HEK293 (cell line): ENCODE measurements around the gene PPARD.

Experiments
- CTCF ChIA-PET: fragments of 350-600 bp; formaldehyde crosslinking; extraction: SDS; loops from one replicate; lab custom pipeline; 2021; ENCODE audit warnings: antibody characterized with exemption; lab: Yijun Ruan, JAX
- POLR2A ChIA-PET: fragments of 300-600 bp; formaldehyde crosslinking; extraction: SDS; loops from one replicate; lab custom pipeline; 2020; ENCODE audit warnings: antibody characterized with exemption, inconsistent platforms; lab: Yijun Ruan, JAX
- H3K27ac ChIP-seq: fragments of 200-500 bp; sonication (Bioruptor generic); 2 replicates; pipeline ENCODE4 v1.5.1; 2014; ENCODE audit warnings: low read depth, low read length, control low read depth, inconsistent platforms; ENCODE audit errors: extremely low read depth
- H3K36me3 ChIP-seq, 2 experiments: fragments of 200-500 bp in 1 of 2; sonication (Bioruptor generic) in 1 of 2; 1 replicate in 1 of 2; 2 replicates in 1 of 2; pipeline ENCODE4 v1.5.1; 2014 to 2017; ENCODE audit warnings: inconsistent platforms in 2 of 2, low read length in 2 of 2; ENCODE audit not compliant: control insufficient read depth in 2 of 2, insufficient read depth in 1 of 2
- H3K4me1 ChIP-seq: fragments of 200-500 bp; sonication (Bioruptor generic); 2 replicates; pipeline ENCODE4 v1.5.1; 2014; ENCODE audit warnings: mild to moderate bottlenecking, low read length, inconsistent platforms; ENCODE audit not compliant: control insufficient read depth, insufficient read depth
- H3K4me3 ChIP-seq: 2 replicates; pipeline ENCODE4 v1.5.1; 2011; ENCODE audit warnings: low read depth, mild to moderate bottlenecking, control low read depth, low read length, moderate library complexity
- H3K9me3 ChIP-seq: fragments of 200-500 bp; sonication (Bioruptor generic); 2 replicates; pipeline ENCODE4 v1.5.1; 2014; ENCODE audit warnings: low read depth, low read length, inconsistent platforms; ENCODE audit not compliant: control insufficient read depth, insufficient read depth
- HOXA7 ChIP-seq: sonication (generic); formaldehyde crosslinking; IDR thresholded peaks from 2 replicates; pipeline ENCODE4 v1.8.1; 2022; ENCODE audit warnings: missing genetic modification reagents, borderline replicate concordance
- REPIN1 ChIP-seq: fragments of 450-650 bp; formaldehyde crosslinking; IDR thresholded peaks from 2 replicates; pipeline ENCODE4 v1.5.1; 2017; ENCODE audit warnings: missing biosample characterization, missing genetic modification characterization, low read depth
- SALL2 ChIP-seq: fragments of 450-650 bp; formaldehyde crosslinking; IDR thresholded peaks from 2 replicates; pipeline ENCODE4 v1.5.0; 2017; ENCODE audit warnings: missing biosample characterization, mild to moderate bottlenecking, missing genetic modification characterization, borderline replicate concordance
- ZFHX2 ChIP-seq: fragments of 450-650 bp; formaldehyde crosslinking; conservative IDR thresholded peaks from 2 replicates; pipeline ENCODE4 v1.5.1; 2016; ENCODE audit warnings: missing biosample characterization, missing genetic modification characterization
- ZNF146 ChIP-seq: fragments of 450-650 bp; formaldehyde crosslinking; IDR thresholded peaks from 2 replicates; pipeline ENCODE4 v1.5.1; 2016; ENCODE audit warnings: missing biosample characterization, missing genetic modification characterization
- ZNF324 ChIP-seq: fragments of 450-650 bp; formaldehyde crosslinking; IDR thresholded peaks from 2 replicates; pipeline ENCODE4 v1.5.1; 2016; ENCODE audit warnings: missing biosample characterization, missing genetic modification characterization
- ZNF529 ChIP-seq: fragments of 450-650 bp; formaldehyde crosslinking; IDR thresholded peaks from 2 replicates; pipeline ENCODE4 v1.5.1; 2017; ENCODE audit warnings: missing genetic modification characterization, missing biosample characterization; ENCODE audit not compliant: insufficient replicate concordance
- ZNF544 ChIP-seq: fragments of 450-650 bp; formaldehyde crosslinking; IDR thresholded peaks from 2 replicates; pipeline ENCODE4 v1.5.0; 2017; ENCODE audit warnings: missing biosample characterization, missing genetic modification characterization
- ZNF549 ChIP-seq: fragments of 450-650 bp; IDR thresholded peaks from 2 replicates; pipeline ENCODE4 v1.5.1; 2018; ENCODE audit warnings: missing biosample characterization, missing genetic modification characterization, mild to moderate bottlenecking, inconsistent platforms, moderate library complexity
- ZNF555 ChIP-seq: fragments of 450-650 bp; formaldehyde crosslinking; conservative IDR thresholded peaks from 2 replicates; pipeline ENCODE4 v1.5.1; 2017; ENCODE audit warnings: missing biosample characterization, mild to moderate bottlenecking, missing genetic modification characterization, inconsistent platforms
- ZNF623 ChIP-seq: fragments of 450-650 bp; formaldehyde crosslinking; IDR thresholded peaks from 2 replicates; pipeline ENCODE4 v1.5.1; 2016; ENCODE audit warnings: missing biosample characterization, missing genetic modification characterization
- ZNF660 ChIP-seq: fragments of 450-650 bp; IDR thresholded peaks from 2 replicates; pipeline ENCODE4 v1.5.1; 2018; ENCODE audit warnings: missing biosample characterization, mild to moderate bottlenecking, missing genetic modification characterization
- ZNF701 ChIP-seq: fragments of 450-650 bp; formaldehyde crosslinking; IDR thresholded peaks from 2 replicates; pipeline ENCODE4 v1.5.1; 2016; ENCODE audit warnings: missing biosample characterization, missing genetic modification characterization
- ZNF707 ChIP-seq: fragments of 450-650 bp; formaldehyde crosslinking; IDR thresholded peaks from 2 replicates; pipeline ENCODE4 v1.5.1; 2016; ENCODE audit warnings: missing biosample characterization, missing genetic modification characterization
- ZNF777 ChIP-seq: fragments of 450-650 bp; formaldehyde crosslinking; IDR thresholded peaks from 2 replicates; pipeline ENCODE4 v1.5.1; 2017; ENCODE audit warnings: missing biosample characterization, missing genetic modification characterization, borderline replicate concordance
- ZSCAN16 ChIP-seq: fragments of 450-650 bp; formaldehyde crosslinking; IDR thresholded peaks from 2 replicates; pipeline ENCODE4 v1.5.1; 2016; ENCODE audit warnings: missing biosample characterization, missing genetic modification characterization
- ZSCAN23 ChIP-seq: fragments of 450-650 bp; formaldehyde crosslinking; IDR thresholded peaks from 2 replicates; pipeline ENCODE4 v1.5.1; 2016; ENCODE audit warnings: missing biosample characterization, missing genetic modification characterization
- TF ChIP-seq, protein P1 (sequence below): fragments of 450-650 bp; formaldehyde crosslinking; IDR thresholded peaks from 2 replicates; pipeline ENCODE4 v1.5.1; 2016; ENCODE audit warnings: missing biosample characterization, missing genetic modification characterization
- TF ChIP-seq, protein P2 (sequence below): fragments of 450-650 bp; formaldehyde crosslinking; conservative IDR thresholded peaks from 2 replicates; pipeline ENCODE4 v1.5.1; 2016; ENCODE audit warnings: low read depth, missing biosample characterization, missing genetic modification characterization
- TF ChIP-seq, protein P3 (sequence below): fragments of 450-650 bp; formaldehyde crosslinking; IDR thresholded peaks from 2 replicates; pipeline ENCODE4 v1.5.1; 2016; ENCODE audit warnings: missing biosample characterization, missing genetic modification characterization
- TF ChIP-seq, protein P4 (sequence below): fragments of 450-650 bp; formaldehyde crosslinking; IDR thresholded peaks from 2 replicates; pipeline ENCODE4 v1.5.1; 2016; ENCODE audit warnings: missing biosample characterization, missing genetic modification characterization

The PPARD gene

DNA sequence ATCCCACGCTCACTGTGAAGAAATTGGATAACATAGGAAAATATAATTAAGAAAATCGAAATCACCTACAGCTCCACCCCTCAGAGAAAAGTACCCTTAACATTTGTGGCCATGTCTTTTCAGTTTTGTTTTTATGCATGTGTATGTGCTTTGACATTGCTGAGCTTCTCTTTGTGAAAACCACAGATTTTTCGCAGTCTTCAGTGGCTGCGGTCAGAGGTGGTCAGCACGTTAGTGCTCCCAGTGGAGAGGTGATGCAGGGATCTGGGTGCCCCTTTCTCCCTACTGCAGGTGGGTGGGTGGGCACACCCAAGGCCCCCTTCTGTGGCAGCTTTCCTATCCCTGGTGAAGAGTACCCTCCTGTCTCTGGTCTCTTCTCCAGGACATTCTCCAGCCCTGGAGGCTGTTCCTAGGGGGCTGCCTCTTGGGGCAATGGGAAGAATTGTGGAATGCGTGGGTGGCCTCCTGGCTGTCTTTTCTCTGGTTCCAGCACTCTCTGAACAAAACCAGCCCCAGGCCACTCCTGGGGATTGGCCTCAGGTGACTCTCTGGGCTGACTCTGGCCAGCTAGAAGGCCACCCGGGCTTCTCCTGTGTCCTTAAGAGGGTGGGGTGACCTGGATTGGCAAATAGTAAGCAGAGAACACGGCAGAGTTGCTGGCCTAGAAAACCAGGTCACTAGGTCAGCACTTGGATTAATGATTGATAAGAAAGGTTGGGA, 59.9 kb downstream of the PPARD start (continued):
- TF ChIP-seq, protein P1, sequence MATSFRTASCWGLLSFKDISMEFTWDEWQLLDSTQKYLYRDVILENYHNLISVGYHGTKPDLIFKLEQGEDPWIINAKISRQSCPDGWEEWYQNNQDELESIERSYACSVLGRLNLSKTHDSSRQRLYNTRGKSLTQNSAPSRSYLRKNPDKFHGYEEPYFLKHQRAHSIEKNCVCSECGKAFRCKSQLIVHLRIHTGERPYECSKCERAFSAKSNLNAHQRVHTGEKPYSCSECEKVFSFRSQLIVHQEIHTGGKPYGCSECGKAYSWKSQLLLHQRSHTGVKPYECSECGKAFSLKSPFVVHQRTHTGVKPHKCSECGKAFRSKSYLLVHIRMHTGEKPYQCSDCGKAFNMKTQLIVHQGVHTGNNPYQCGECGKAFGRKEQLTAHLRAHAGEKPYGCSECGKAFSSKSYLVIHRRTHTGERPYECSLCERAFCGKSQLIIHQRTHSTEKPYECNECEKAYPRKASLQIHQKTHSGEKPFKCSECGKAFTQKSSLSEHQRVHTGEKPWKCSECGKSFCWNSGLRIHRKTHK (tag by site-specific recombination), result no peak
- no peak for TF ChIP-seq ZNF701 (tag by site-specific recombination)
- no peak for TF ChIP-seq ZNF324 (tag by site-specific recombination)
- TF ChIP-seq ZNF544 (tag by site-specific recombination), result no peak
- TF ChIP-seq, all 188 proteins: peak for 0

DNA sequence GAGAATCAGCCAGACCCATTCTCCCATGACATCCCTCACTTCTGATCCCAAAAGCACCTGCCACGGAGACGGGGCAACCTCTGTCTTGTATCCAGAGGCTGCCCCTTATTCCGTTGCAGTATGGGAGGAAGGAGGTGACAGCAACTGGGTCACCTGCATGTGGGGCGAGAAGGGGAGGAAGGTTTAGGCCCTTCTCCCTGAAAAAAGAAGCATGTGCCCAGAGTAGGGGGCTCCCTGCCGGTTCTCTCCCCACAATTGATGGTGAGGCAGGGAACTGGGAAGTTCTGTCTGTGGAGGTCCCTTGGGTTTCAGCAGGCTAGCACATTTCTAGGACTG, 60.5 kb downstream of the PPARD start:
- Histone ChIP-seq H3K27ac (no peak overlapping the region), H3K4me1 (no peaks in the 10 kb centered on the region), H3K9me3 (no peaks in the 10 kb centered on the region)
- TF ChIP-seq ZNF660 (tag by site-specific recombination), result no peak
- TF ChIP-seq ZSCAN16, result no peak
- no peak for TF ChIP-seq SALL2 (tag by site-specific recombination)
- TF ChIP-seq ZNF549, result no peak
- TF ChIP-seq, all 188 proteins: peak for 0
- ChIA-PET POLR2A (no interaction called here), CTCF (interaction anchor here (0.6 to 2.8 kb wide), 2 partner anchors 12 to 51 kb away, joined by 3 to 8 read pairs; no protein-coding TSS in a partner anchor)
- Histone ChIP-seq H3K4me3 (no peak overlapping the region), H3K36me3 (no peaks in the 10 kb centered on the region)

DNA sequence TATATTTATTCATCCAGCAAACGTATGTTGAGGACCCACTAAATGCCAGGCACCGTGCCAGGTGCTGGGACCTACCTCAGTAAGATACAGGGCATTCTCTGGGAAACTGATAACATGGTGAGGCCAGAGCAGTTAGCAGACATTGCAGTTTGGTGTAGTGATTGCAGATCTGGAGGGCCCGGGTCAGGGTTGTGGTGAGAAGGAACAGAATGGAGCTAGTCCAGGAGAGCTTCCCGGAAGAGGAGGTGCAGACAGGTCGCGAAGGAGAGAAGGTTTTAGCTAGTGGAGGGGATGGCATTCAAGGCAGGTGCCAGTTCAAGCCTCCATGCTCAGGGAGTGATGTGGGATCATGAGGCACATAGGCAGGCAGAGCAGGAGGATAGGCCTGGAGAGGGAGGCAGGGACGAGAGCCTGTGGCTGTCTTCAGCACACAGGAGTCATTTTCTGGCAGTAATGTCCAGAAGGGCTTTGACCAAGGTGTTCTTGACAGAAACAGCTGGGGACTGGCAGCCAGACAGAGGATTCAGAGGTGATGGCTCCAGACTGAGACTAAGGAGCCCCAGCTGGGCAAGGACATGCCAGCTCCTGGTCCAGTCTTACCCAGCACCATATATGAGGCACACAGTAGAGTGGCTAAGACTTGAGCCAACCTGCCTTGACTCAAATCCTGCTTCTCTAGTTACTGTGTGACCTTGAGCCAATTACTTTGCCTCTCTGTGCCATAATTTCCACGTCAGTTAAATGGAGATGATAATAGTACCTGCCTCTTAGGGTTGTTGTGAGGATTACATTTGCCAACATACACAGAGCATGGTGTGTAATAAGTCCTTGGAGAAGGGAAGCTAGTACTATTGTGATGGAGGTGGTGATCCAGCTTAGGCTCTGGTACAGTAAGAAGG, 61.4 kb downstream of the PPARD start:
- H3K27ac ChIP-seq, result no peak overlapping the region
- ChIA-PET POLR2A (interaction anchor here (1.3 kb wide), 1 partner anchor 64 kb away, joined by 3 read pairs; the partner anchor contains the start of gene RPL10A), CTCF (interaction anchor here (3.6 kb wide), 1 partner anchor 12 kb away, joined by 28 read pairs; no protein-coding TSS in a partner anchor)
- H3K9me3 ChIP-seq, result no peaks in the 10 kb centered on the region
- H3K4me3 ChIP-seq, result no peak overlapping the region
- no peaks in the 10 kb centered on the region for H3K36me3 ChIP-seq
- H3K4me1 ChIP-seq, result no peaks in the 10 kb centered on the region
- TF ChIP-seq ZNF146 (tag by site-specific recombination), result no peak
- TF ChIP-seq ZNF529 (tag by site-specific recombination), result no peak
- TF ChIP-seq HOXA7 (CRISPR knock-in tag), result no peak
- no peak for TF ChIP-seq ZSCAN23 (tag by site-specific recombination)
- no peak for TF ChIP-seq ZNF777 (tag by site-specific recombination)
- no peak for TF ChIP-seq ZNF707
- TF ChIP-seq, protein P2, sequence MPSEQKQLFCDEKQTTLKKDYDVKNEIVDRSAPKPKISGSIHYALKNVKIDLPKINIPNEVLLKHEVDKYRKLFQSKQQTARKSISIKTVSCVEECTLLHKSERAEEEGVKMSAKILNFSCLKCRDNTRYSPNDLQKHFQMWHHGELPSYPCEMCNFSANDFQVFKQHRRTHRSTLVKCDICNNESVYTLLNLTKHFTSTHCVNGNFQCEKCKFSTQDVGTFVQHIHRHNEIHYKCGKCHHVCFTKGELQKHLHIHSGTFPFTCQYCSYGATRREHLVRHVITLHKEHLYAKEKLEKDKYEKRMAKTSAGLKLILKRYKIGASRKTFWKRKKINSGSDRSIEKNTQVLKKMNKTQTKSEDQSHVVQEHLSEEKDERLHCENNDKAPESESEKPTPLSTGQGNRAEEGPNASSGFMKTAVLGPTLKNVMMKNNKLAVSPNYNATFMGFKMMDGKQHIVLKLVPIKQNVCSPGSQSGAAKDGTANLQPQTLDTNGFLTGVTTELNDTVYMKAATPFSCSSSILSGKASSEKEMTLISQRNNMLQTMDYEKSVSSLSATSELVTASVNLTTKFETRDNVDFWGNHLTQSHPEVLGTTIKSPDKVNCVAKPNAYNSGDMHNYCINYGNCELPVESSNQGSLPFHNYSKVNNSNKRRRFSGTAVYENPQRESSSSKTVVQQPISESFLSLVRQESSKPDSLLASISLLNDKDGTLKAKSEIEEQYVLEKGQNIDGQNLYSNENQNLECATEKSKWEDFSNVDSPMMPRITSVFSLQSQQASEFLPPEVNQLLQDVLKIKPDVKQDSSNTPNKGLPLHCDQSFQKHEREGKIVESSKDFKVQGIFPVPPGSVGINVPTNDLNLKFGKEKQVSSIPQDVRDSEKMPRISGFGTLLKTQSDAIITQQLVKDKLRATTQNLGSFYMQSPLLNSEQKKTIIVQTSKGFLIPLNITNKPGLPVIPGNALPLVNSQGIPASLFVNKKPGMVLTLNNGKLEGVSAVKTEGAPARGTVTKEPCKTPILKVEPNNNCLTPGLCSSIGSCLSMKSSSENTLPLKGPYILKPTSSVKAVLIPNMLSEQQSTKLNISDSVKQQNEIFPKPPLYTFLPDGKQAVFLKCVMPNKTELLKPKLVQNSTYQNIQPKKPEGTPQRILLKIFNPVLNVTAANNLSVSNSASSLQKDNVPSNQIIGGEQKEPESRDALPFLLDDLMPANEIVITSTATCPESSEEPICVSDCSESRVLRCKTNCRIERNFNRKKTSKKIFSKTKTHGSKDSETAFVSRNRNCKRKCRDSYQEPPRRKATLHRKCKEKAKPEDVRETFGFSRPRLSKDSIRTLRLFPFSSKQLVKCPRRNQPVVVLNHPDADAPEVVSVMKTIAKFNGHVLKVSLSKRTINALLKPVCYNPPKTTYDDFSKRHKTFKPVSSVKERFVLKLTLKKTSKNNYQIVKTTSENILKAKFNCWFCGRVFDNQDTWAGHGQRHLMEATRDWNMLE (tag by site-specific recombination), result no peak
- no peak for TF ChIP-seq ZNF623 (tag by site-specific recombination)
- TF ChIP-seq, protein P3, sequence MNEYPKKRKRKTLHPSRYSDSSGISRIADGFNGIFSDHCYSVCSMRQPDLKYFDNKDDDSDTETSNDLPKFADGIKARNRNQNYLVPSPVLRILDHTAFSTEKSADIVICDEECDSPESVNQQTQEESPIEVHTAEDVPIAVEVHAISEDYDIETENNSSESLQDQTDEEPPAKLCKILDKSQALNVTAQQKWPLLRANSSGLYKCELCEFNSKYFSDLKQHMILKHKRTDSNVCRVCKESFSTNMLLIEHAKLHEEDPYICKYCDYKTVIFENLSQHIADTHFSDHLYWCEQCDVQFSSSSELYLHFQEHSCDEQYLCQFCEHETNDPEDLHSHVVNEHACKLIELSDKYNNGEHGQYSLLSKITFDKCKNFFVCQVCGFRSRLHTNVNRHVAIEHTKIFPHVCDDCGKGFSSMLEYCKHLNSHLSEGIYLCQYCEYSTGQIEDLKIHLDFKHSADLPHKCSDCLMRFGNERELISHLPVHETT (tag by site-specific recombination), result no peak
- TF ChIP-seq, protein P4, sequence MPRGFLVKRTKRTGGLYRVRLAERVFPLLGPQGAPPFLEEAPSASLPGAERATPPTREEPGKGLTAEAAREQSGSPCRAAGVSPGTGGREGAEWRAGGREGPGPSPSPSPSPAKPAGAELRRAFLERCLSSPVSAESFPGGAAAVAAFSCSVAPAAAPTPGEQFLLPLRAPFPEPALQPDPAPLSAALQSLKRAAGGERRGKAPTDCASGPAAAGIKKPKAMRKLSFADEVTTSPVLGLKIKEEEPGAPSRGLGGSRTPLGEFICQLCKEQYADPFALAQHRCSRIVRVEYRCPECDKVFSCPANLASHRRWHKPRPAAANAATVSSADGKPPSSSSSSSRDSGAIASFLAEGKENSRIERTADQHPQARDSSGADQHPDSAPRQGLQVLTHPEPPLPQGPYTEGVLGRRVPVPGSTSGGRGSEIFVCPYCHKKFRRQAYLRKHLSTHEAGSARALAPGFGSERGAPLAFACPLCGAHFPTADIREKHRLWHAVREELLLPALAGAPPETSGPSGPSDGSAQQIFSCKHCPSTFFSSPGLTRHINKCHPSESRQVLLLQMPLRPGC (tag by site-specific recombination), result no peak
- no peak for TF ChIP-seq ZNF555
- TF ChIP-seq REPIN1 (tag by site-specific recombination), result no peak
- no peak for TF ChIP-seq ZFHX2 (tag by site-specific recombination)
